ENCODE data around the gene VARS2. TPM values are rescaled to one million over a fixed set of nuclear protein-coding genes. Genes with fewer than 3 reads are reported as not detected.
"Not testable (repeated sequence)": the region's sequence is repeated elsewhere in the genome, so short reads cannot be mapped to it uniquely, and the experiment has no call there.

The VARS2 gene
- total and polyA plus RNA-seq, 3 experiments from 2014 or later = 16.2 to 86.0 (median 82.4) TPM

DNA sequence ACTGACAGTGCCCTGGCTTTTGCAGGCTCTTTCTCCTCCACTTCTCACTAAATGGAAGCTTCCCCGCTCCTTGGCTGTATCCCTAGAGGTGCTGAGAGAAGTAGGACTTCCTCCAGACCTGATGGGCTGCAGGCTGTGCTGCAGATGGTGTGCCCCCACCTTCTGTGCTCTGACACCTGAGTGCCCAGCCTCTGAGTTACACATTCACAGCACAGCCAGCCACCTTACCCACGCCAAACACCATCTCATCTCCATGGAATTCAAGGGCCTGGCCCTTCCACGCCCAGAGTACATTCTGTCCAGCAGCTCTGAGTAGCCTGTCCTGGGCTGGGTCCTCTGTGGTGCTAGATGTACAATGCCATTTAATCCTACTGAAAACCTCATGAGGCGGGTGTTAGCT, 12.6 kb downstream of the VARS2 start:
- Mint-ChIP-seq H3K4me1 (no peaks in the 10 kb centered on the region), H3K9me3 (peaks cover 0 to 7% (median 0%) of the 10 kb centered on the region in 5 donors), H3K27ac (peak overlapping the region in 2 of 8 donors; percentile 7 to 17), H3K4me3 (no peak overlapping the region), H3K27me3 (no peaks in the 10 kb centered on the region), H3K36me3 (peaks cover 8 to 57% (median 17%) of the 10 kb centered on the region in 3 donors)
- CTCF ChIA-PET = interaction anchor here (1.1 kb wide), 1 partner anchor 9 kb away, joined by 5 read pairs; no protein-coding TSS in a partner anchor
- no peaks in the 10 kb centered on the region for H3K27me3 ChIP-seq (ENCODE audit: insufficient read depth, low read length, poor library complexity, severe bottlenecking)
- no peak for DNase-seq
- no peak overlapping the region for H3K27ac ChIP-seq (ENCODE audit: low read depth, low read length)
- no peak overlapping the region for H3K4me3 ChIP-seq (ENCODE audit: low read length)
- POLR2A ChIA-PET = no interaction called here
- no peaks in the 10 kb centered on the region for H3K4me1 ChIP-seq (ENCODE audit: insufficient read depth, low read length)
- peaks cover 9% of the 10 kb centered on the region for H3K36me3 ChIP-seq (ENCODE audit: insufficient read depth, low read length)
- no peaks in the 10 kb centered on the region for H3K9me3 ChIP-seq (ENCODE audit: low read length)

DNA sequence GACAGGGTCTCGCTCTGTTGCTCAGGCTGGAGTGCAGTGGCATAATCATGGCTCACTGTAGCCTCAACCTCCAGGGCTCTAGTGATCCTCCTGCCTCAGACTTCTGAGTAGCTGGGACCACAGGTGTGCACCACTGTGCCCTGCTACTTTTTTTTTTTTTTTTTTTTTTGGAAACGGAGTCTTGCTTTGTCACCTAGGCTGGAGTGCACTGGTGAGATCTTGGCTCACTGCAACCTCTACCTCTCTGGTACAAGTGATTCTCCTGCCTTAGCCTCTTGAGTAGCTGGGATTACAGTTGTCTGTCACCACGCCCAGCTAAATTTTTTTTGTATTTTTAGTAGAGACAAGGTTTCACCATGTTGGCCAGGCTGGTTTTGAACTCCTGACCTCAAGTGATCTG, 13.0 kb downstream of the VARS2 start:
- H3K27me3 ChIP-seq (ENCODE audit: insufficient read depth, low read length, poor library complexity, severe bottlenecking); H3K4me1 ChIP-seq (ENCODE audit: insufficient read depth, low read length); DNase-seq; H3K27ac ChIP-seq (ENCODE audit: low read depth, low read length); H3K36me3 ChIP-seq (ENCODE audit: insufficient read depth, low read length); H3K27me3 Mint-ChIP-seq; H3K9me3 ChIP-seq (ENCODE audit: low read length); H3K4me3 Mint-ChIP-seq; H3K4me3 ChIP-seq (ENCODE audit: low read length); POLR2A ChIA-PET; H3K27ac Mint-ChIP-seq; H3K4me1 Mint-ChIP-seq; H3K9me3 Mint-ChIP-seq: not testable (repeated sequence)
- peaks cover 8 to 53% (median 17%) of the 10 kb centered on the region in 3 donors for H3K36me3 Mint-ChIP-seq
- CTCF ChIA-PET = interaction anchor here (1.1 kb wide), 1 partner anchor 9 kb away, joined by 5 read pairs; no protein-coding TSS in a partner anchor

DNA sequence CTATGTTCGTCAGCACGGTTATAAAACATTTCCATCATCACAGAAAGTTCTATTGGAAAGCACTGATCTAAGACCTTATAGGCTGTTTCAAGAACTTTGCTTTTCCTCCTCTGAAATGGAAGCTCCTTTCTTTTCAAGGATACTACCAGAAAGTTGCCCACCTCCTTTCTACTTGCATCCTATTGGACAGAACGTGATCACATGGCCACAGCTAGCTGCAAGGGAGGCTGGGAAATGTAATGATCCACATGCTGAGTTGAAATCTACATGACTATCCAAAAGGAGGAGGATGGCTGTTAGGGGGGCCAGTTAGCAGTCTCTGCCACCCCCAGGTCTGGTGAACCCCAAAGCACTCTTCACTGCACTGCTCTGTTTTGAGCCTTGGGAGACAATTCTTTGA, 14.6 kb downstream of the VARS2 start:
- CTCF ChIA-PET = interaction anchor here (1.3 kb wide), 1 partner anchor 18 kb away, joined by 3 read pairs; no protein-coding TSS in a partner anchor
- Histone ChIP-seq H3K36me3 (ENCODE audit: insufficient read depth, low read length) (peaks cover 9% of the 10 kb centered on the region), H3K27ac (ENCODE audit: low read depth, low read length) (no peak overlapping the region), H3K27me3 (ENCODE audit: insufficient read depth, low read length, poor library complexity, severe bottlenecking) (no peaks in the 10 kb centered on the region), H3K4me1 (ENCODE audit: insufficient read depth, low read length) (no peaks in the 10 kb centered on the region), H3K4me3 (ENCODE audit: low read length) (no peak overlapping the region), H3K9me3 (ENCODE audit: low read length) (no peaks in the 10 kb centered on the region)
- POLR2A ChIA-PET = no interaction called here
- Mint-ChIP-seq H3K4me3 (no peak overlapping the region), H3K27ac (peak overlapping the region in 1 of 8 donors; percentile 86), H3K4me1 (no peaks in the 10 kb centered on the region), H3K36me3 (peaks cover 4 to 37% (median 17%) of the 10 kb centered on the region in 3 donors), H3K9me3 (peaks cover 0 to 7% (median 0%) of the 10 kb centered on the region in 5 donors), H3K27me3 (no peaks in the 10 kb centered on the region)
- DNase-seq = no peak

DNA sequence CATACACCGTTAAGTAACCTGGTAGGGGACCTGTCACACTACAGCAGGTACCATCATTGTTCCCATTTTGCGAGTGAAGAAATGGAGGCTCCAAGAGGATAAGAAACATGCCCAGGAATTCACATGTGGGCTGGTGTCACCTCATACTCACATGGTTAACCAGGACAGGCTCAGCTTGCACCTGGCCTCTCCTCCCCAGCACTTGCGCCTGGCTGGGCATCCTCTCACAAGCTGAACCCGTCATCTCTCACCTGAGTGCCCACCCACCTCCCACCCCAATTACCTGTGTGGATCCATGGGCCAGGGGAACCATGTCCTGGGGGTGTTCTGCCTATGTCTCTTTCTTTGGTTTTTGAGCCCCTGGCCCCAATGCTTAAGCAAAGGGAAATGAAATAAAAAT, 16.5 kb downstream of the VARS2 start:
- ChIA-PET CTCF (no interaction called here), POLR2A (no interaction called here)
- H3K4me1 ChIP-seq (ENCODE audit: insufficient read depth, low read length) = no peaks in the 10 kb centered on the region
- peaks cover 4 to 21% (median 17%) of the 10 kb centered on the region in 3 donors for H3K36me3 Mint-ChIP-seq
- H3K4me1 Mint-ChIP-seq = no peaks in the 10 kb centered on the region
- H3K9me3 ChIP-seq (ENCODE audit: low read length) = no peaks in the 10 kb centered on the region
- H3K4me3 ChIP-seq (ENCODE audit: low read length) = no peak overlapping the region
- no peaks in the 10 kb centered on the region for H3K27me3 Mint-ChIP-seq
- H3K9me3 Mint-ChIP-seq = peaks cover 0 to 7% (median 0%) of the 10 kb centered on the region in 5 donors
- peak overlapping the region in 1 of 8 donors; percentile 8 for H3K27ac Mint-ChIP-seq
- H3K4me3 Mint-ChIP-seq = no peak overlapping the region
- DNase-seq = no peak
- no peaks in the 10 kb centered on the region for H3K27me3 ChIP-seq (ENCODE audit: insufficient read depth, low read length, poor library complexity, severe bottlenecking)
- peaks cover 9% of the 10 kb centered on the region for H3K36me3 ChIP-seq (ENCODE audit: insufficient read depth, low read length)
- no peak overlapping the region for H3K27ac ChIP-seq (ENCODE audit: low read depth, low read length)

- ChIA-PET POLR2A (no interaction called here), CTCF (no interaction called here)
- no peak overlapping the region for H3K27ac ChIP-seq (ENCODE audit: low read depth, low read length)
- Mint-ChIP-seq H3K4me3 (no peak overlapping the region), H3K9me3 (peaks cover 0 to 7% (median 0%) of the 10 kb centered on the region in 5 donors), H3K36me3 (peaks cover 4 to 17% (median 15%) of the 10 kb centered on the region in 3 donors), H3K27me3 (peaks cover under 1 to 3% of the 10 kb centered on the region in 2 donors), H3K27ac (no peak overlapping the region), H3K4me1 (no peaks in the 10 kb centered on the region)
- no peaks in the 10 kb centered on the region for H3K9me3 ChIP-seq (ENCODE audit: low read length)
- no peak for DNase-seq
- H3K4me3 ChIP-seq (ENCODE audit: low read length) = no peak overlapping the region
- peaks cover 6% of the 10 kb centered on the region for H3K36me3 ChIP-seq (ENCODE audit: insufficient read depth, low read length)
- H3K4me1 ChIP-seq (ENCODE audit: insufficient read depth, low read length) = no peaks in the 10 kb centered on the region
- H3K27me3 ChIP-seq (ENCODE audit: insufficient read depth, low read length, poor library complexity, severe bottlenecking) = no peaks in the 10 kb centered on the region
Measured at GRCh38 chr6:30931272-30931671, 17.2 kb downstream of the VARS2 start.

- H3K9me3 Mint-ChIP-seq = peaks cover 0 to 7% (median 0%) of the 10 kb centered on the region in 5 donors
- H3K9me3 ChIP-seq (ENCODE audit: low read length) = no peaks in the 10 kb centered on the region
- no peaks in the 10 kb centered on the region for H3K36me3 ChIP-seq (ENCODE audit: insufficient read depth, low read length)
- no peak within 1 kb of the TSS for H3K27ac Mint-ChIP-seq
- H3K4me3 Mint-ChIP-seq = no peak within 1 kb of the TSS
- ChIA-PET POLR2A (no interaction called here), CTCF (no interaction called here)
- H3K27ac ChIP-seq (ENCODE audit: low read depth, low read length) = no peak within 1 kb of the TSS
- H3K36me3 Mint-ChIP-seq = peaks cover 0 to 12% (median 7%) of the 10 kb centered on the region in 3 donors
- H3K4me1 Mint-ChIP-seq = no peaks in the 10 kb centered on the region
- H3K4me1 ChIP-seq (ENCODE audit: insufficient read depth, low read length) = no peaks in the 10 kb centered on the region
- no peak for DNase-seq
- H3K4me3 ChIP-seq (ENCODE audit: low read length) = no peak within 1 kb of the TSS
- H3K27me3 Mint-ChIP-seq = peaks cover 3 to 6% of the 10 kb centered on the region in 2 donors
- H3K27me3 ChIP-seq (ENCODE audit: insufficient read depth, low read length, poor library complexity, severe bottlenecking) = no peaks in the 10 kb centered on the region
Measured at GRCh38 chr6:30931969-30932645, 18.1 kb downstream of the VARS2 start, which contains the start of gene SFTA2. TSS of gene SFTA2 (minus strand) at chr6:30932170. CDS start at chr6:30932096, 74 bp downstream.

GRCh38 chr6:30932665-30933365, 18.8 kb downstream of the VARS2 start:
- H3K4me1 Mint-ChIP-seq = no peaks in the 10 kb centered on the region
- POLR2A ChIA-PET = no interaction called here
- H3K4me1 ChIP-seq (ENCODE audit: insufficient read depth, low read length) = no peaks in the 10 kb centered on the region
- peaks cover 0 to 7% (median 0%) of the 10 kb centered on the region in 5 donors for H3K9me3 Mint-ChIP-seq
- no peak overlapping the region for H3K4me3 Mint-ChIP-seq
- CTCF ChIA-PET = no interaction called here
- H3K4me3 ChIP-seq (ENCODE audit: low read length) = no peak overlapping the region
- peaks cover under 1% of the 10 kb centered on the region for H3K27me3 ChIP-seq (ENCODE audit: insufficient read depth, low read length, poor library complexity, severe bottlenecking)
- peaks cover 0 to 10% (median 5%) of the 10 kb centered on the region in 3 donors for H3K36me3 Mint-ChIP-seq
- H3K27ac Mint-ChIP-seq = no peak overlapping the region
- peaks cover 3 to 9% of the 10 kb centered on the region in 2 donors for H3K27me3 Mint-ChIP-seq
- H3K36me3 ChIP-seq (ENCODE audit: insufficient read depth, low read length) = no peaks in the 10 kb centered on the region
- H3K9me3 ChIP-seq (ENCODE audit: low read length) = no peaks in the 10 kb centered on the region
- no peak for DNase-seq
- H3K27ac ChIP-seq (ENCODE audit: low read depth, low read length) = no peak overlapping the region

DNA sequence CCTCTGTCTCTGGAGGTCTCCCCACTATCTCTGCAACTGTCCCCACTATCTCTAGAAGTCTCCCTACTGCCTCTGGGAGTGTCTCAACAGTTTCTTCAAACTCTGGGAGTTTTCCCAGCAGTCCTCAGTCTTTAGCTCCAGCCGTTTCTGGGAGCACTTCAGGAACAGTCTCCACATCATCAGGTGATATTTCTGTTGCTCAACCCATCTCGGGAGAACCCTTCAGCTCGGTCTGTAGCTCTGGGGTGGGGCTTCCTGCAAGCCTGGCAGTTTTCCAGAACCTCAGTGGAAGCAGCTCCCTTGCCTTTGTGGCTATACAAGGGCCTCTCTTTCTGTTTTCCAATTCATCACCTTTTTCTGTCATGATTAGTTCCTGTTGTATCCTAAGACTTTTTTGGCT, 21.0 kb downstream of the VARS2 start:
- H3K27me3 ChIP-seq (ENCODE audit: insufficient read depth, low read length, poor library complexity, severe bottlenecking) = peaks cover 7% of the 10 kb centered on the region
- CTCF ChIA-PET = no interaction called here
- no peaks in the 10 kb centered on the region for H3K36me3 ChIP-seq (ENCODE audit: insufficient read depth, low read length)
- POLR2A ChIA-PET = interaction anchor here (0.5 kb wide), 1 partner anchor 609 kb away, joined by 3 read pairs; no protein-coding TSS in a partner anchor
- no peaks in the 10 kb centered on the region for H3K4me1 ChIP-seq (ENCODE audit: insufficient read depth, low read length)
- H3K27ac ChIP-seq (ENCODE audit: low read depth, low read length) = no peak overlapping the region
- Mint-ChIP-seq H3K9me3 (no peaks in the 10 kb centered on the region), H3K36me3 (no peaks in the 10 kb centered on the region), H3K4me3 (no peak overlapping the region), H3K4me1 (no peaks in the 10 kb centered on the region), H3K27me3 (peaks cover 6 to 28% of the 10 kb centered on the region in 2 donors), H3K27ac (no peak overlapping the region)
- no peak for DNase-seq
- H3K4me3 ChIP-seq (ENCODE audit: low read length) = no peak overlapping the region
- H3K9me3 ChIP-seq (ENCODE audit: low read length) = no peaks in the 10 kb centered on the region

All from CD8-positive, alpha-beta memory T cell (primary cell).